Thoracic aorta endothelial cell (primary cell): ENCODE data around the gene KRTAP4-12. TPM values are rescaled to one million over a fixed set of nuclear protein-coding genes. Genes with fewer than 3 reads are reported as not detected.

Experiments
- total RNA-seq: library from RNA; depleted of rRNA; stranded (reverse); fragments of >200 nt; gene quantifications from 2 replicates; pipeline ENCODE4 v1.2.3, GENCODE V29; 2012

KRTAP4-12 gene
- total RNA-seq, result not detected in 2 replicates

GRCh38 chr17:41123991-41124371 lies at the start of gene KRTAP4-12:
Gene KRTAP4-12, minus strand, starts transcription at chr17:41124182. Its CDS starts 60 bp downstream, at chr17:41124122.

DNA sequence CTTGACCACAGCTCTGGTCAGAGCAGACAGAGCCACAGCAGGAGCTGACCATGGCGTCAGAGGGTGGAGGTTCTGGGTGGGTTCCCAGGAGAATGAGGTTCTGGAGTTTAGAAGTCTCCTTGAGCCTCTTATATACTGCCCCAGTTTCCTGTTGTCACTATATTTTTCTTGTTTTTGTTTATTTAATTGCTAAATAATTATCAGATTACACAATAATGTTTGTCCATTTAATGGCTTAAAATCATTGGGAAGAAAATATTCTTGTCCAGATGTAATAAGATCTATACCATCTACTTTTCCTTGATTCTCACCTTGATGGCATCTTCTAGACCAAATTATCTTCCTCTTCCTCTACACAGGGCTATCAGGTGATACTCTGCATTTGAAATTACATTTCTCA lies 44.1 kb upstream of the KRTAP4-12 start, which contains the start of gene KRTAP4-3:
KRTAP4-3 (minus strand) TSS at position 101 of the 400 bp plus-strand sequence; CDS start at position 52, 49 bp downstream.

DNA sequence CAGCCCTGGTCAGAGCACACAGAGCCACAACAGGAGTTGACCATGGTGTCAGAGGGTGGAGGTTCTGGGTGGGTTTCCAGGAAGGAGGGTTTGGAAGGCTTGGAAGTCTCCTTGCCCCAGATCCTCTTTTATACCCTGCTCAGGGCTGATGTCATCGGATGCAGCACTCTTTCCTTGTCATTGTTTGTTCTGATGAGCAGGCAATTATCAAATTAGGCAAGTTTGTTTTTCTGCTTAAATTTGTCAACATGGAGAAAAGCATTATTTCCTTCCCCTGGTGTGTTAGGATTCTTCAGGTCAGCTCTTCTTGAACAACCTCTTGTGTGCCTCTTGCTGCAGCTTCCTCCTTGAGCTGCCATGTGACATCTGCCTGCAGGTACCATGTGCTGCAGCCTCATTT lies 36.7 kb upstream of the KRTAP4-12 start, which contains the start of gene KRTAP4-4:
KRTAP4-4 (minus strand) TSS at position 101 of the 400 bp plus-strand sequence; CDS start at position 44, 57 bp downstream.

DNA sequence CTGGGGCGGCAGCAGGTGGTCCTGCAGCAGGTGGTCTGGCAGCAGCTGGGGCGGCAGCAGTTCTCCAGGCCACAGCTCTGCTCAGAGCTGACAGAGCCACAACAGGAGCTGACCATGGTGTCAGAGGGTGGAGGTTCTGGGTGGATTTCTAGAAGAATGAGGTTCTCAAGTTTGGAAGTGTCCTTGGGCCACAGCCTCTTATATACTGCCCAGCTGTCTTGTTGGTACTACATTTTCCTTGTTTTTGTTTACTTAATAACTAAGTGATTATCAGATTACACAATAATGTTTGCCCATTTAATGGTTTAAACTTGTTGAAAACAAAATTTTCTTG lies 25.6 kb upstream of the KRTAP4-12 start, which contains the start of gene KRTAP4-5:
KRTAP4-5 (minus strand) TSS at position 174 of the 334 bp plus-strand sequence; CDS start at position 116, 58 bp downstream.

DNA sequence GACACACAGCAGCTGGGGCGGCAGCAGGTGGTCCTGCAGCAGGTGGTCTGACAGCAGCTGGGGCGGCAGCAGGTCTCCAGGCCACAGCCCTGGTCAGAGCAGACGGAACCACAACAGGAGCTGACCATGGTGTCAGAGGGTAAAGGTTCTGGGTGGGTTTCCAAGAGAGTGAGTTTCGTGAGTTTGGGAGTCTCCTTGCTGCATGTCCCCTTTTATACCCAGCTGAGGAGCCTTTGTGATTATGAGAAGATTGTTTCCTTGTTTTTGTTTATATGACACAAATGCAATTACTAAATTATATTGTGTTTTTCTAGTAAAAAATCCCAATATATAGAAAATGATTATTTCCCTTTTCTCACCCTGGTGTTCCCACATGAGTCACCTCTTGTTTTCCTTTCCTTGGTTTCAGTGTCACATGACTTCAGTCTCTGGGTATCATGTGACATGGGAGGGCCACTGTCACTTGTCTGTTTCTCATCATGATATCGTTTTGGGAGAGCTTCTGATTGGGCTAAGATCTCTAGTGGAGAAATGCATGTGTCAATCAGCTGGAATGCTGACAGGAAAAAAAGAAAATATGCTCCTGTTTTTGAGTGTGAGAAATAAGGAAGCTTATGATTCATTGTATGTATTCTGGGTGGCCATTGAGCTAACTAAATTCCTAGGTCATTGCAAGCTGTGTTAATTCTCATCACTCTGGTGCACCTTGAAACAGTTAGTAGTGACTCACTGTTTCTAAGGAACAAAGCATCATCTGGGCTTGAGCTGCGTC lies 16.6 kb upstream of the KRTAP4-12 start, which contains the start of gene KRTAP4-6:
KRTAP4-6 (minus strand) TSS at position 185 of the 772 bp plus-strand sequence; CDS start at position 128, 57 bp downstream.

GRCh38 chr17:41117846-41118386 lies 6.1 kb downstream of the KRTAP4-12 start, which contains the start of gene KRTAP4-11:
Gene KRTAP4-11, minus strand, starts transcription at chr17:41118373. Its CDS starts 58 bp downstream, at chr17:41118315.

GRCh38 chr17:41105347-41105746 lies 18.6 kb downstream of the KRTAP4-12 start, which contains the start of gene KRTAP4-9:
Gene KRTAP4-9, plus strand, starts transcription at chr17:41105389. Its CDS starts 0 bp downstream, at chr17:41105389.

DNA sequence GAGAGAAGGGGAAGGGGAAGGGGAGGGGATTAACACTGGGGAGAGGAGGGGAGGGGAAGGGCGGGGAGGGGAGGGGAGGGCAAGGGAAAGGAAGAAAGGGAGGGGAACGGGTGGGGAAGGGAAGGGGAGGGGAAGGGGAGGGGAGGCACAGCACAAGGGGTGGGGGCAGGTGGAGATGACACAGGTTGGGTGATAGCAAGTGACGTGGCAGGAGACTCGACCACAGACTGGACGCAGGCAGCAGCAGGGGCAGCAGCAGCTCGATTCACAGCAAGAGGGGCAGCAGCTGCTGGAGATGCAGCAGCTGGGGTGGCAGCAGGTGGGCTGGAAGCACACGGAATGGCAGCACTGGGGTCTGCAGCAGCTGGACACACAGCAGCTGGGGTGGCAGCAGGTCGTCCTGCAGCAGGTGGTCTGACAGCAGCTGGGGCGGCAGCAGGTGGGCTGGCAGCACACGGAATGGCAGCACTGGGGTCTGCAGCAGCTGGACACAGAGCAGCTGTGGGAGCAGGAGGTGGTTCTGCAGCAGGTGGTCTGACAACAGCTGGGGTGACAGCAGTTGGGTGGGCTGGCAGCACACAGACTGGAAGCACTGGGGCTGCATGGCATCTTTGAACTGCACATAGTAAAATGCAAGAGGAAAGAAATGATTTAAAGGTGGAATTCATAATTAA lies 22.3 kb downstream of the KRTAP4-12 start, which contains the start of gene KRTAP4-16:
KRTAP4-16 (minus strand) TSS at position 624 of the 674 bp plus-strand sequence; CDS start at position 624, 0 bp downstream.

DNA sequence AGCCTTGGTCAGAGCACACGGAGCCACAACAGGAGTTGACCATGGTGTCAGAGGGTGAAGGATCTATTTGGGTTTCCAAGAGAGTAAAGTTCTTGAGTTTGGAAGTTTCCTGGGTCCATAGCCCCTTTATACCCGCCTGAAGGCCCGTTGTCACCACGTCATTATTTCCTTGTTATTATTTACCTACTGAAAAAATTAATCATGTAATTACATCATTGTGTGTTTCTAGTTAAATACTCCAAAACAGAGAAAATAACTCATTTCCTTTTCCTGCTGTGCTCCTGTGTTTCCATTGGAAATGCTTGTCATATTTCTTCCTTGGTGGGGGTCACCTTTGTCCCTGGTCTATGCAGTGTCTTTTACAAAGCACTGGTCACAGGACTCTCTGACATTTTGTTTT lies 25.9 kb downstream of the KRTAP4-12 start, which contains the start of gene KRTAP4-8:
KRTAP4-8 (minus strand) TSS at position 101 of the 400 bp plus-strand sequence; CDS start at position 43, 58 bp downstream.

DNA sequence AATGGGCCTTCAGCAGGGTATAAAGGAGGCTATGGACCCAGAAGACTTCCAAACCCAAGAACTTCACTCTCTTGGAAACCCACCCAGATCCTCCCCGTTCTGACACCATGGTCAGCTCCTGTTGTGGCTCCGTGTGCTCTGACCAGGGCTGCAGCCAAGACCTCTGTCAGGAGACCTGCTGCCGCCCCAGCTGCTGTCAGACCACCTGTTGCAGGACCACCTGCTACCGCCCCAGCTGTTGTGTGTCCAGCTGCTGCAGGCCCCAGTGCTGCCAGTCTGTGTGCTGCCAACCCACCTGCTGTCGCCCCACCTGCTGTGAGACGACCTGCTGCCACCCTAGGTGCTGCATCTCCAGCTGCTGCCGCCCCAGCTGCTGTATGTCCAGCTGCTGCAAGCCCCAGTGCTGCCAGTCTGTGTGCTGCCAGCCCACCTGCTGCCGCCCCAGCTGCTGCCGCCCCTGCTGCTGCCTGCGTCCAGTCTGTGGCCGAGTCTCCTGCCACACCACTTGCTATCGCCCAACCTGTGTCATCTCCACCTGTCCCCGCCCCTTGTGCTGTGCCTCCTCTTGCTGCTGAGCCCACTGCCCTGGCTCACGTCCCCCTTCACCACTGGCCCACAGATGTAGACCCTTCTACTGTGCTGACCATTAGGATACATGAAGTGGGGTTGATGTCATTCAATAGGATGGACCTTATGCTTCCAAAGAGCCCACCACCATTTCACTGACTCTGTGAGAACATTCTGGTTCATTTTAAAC lies 39.7 kb downstream of the KRTAP4-12 start, which contains the start of gene KRTAP4-7:
KRTAP4-7 (plus strand) TSS at position 51 of the 757 bp plus-strand sequence; CDS start at position 108, 57 bp downstream.

Other genes with a start within 250 kb of the KRTAP4-12 start
- gene KRT20, start 238.9 kb downstream of the KRTAP4-12 start, total RNA-seq, result not detected in 2 replicates
- not detected in 2 replicates for gene KRT23, start 186.5 kb downstream of the KRTAP4-12 start, total RNA-seq
- gene KRT39, start 157.2 kb downstream of the KRTAP4-12 start, total RNA-seq, result not detected in 2 replicates
- not detected in 2 replicates for gene KRT40, start 139.9 kb downstream of the KRTAP4-12 start, total RNA-seq
- gene KRTAP3-3, start 130.0 kb downstream of the KRTAP4-12 start, total RNA-seq, result not detected in 2 replicates
- not detected in 2 replicates for gene KRTAP3-2, start 124.3 kb downstream of the KRTAP4-12 start, total RNA-seq
- not detected in 2 replicates for gene KRTAP3-1, start 115.1 kb downstream of the KRTAP4-12 start, total RNA-seq
- not detected in 2 replicates for gene KRTAP1-5, start 97.0 kb downstream of the KRTAP4-12 start, total RNA-seq
- gene KRTAP1-4, start 94.0 kb downstream of the KRTAP4-12 start, total RNA-seq, result not detected in 2 replicates
- gene KRTAP1-3, start 89.3 kb downstream of the KRTAP4-12 start, total RNA-seq, result not detected in 2 replicates
- not detected in 2 replicates for gene KRTAP1-1, start 82.7 kb downstream of the KRTAP4-12 start, total RNA-seq
- gene KRTAP2-1, start 76.9 kb downstream of the KRTAP4-12 start, total RNA-seq, result not detected in 2 replicates
- not detected in 2 replicates for gene KRTAP2-2, start 69.0 kb downstream of the KRTAP4-12 start, total RNA-seq
- not detected in 2 replicates for gene KRTAP2-3, start 64.1 kb downstream of the KRTAP4-12 start, total RNA-seq
- gene KRTAP2-4, start 58.3 kb downstream of the KRTAP4-12 start, total RNA-seq, result not detected in 2 replicates
- not detected in 2 replicates for gene KRTAP4-7, start 40.0 kb downstream of the KRTAP4-12 start, total RNA-seq
- not detected in 2 replicates for gene KRTAP4-8, start 26.0 kb downstream of the KRTAP4-12 start, total RNA-seq
- gene KRTAP4-16, start 22.0 kb downstream of the KRTAP4-12 start, total RNA-seq, result not detected in 2 replicates
- not detected in 2 replicates for gene KRTAP4-9, start 18.8 kb downstream of the KRTAP4-12 start, total RNA-seq
- not detected in 2 replicates for gene KRTAP4-11, start 5.8 kb downstream of the KRTAP4-12 start, total RNA-seq
- gene KRTAP4-6, start 16.4 kb upstream of the KRTAP4-12 start, total RNA-seq, result not detected in 2 replicates
- gene KRTAP4-5, start 25.6 kb upstream of the KRTAP4-12 start, total RNA-seq, result not detected in 2 replicates
- gene KRTAP4-4, start 36.6 kb upstream of the KRTAP4-12 start, total RNA-seq, result not detected in 2 replicates
- gene KRTAP4-3, start 44.0 kb upstream of the KRTAP4-12 start, total RNA-seq, result not detected in 2 replicates
- not detected in 2 replicates for gene KRTAP4-2, start 54.0 kb upstream of the KRTAP4-12 start, total RNA-seq
- gene KRTAP4-1, start 60.7 kb upstream of the KRTAP4-12 start, total RNA-seq, result not detected in 2 replicates
- not detected in 2 replicates for gene KRTAP9-1, start 65.7 kb upstream of the KRTAP4-12 start, total RNA-seq
- gene KRTAP9-2, start 102.5 kb upstream of the KRTAP4-12 start, total RNA-seq, result not detected in 2 replicates
- gene KRTAP9-3, start 108.3 kb upstream of the KRTAP4-12 start, total RNA-seq, result not detected in 2 replicates
- not detected in 2 replicates for gene KRTAP9-8, start 113.8 kb upstream of the KRTAP4-12 start, total RNA-seq
- gene KRTAP9-4, start 125.5 kb upstream of the KRTAP4-12 start, total RNA-seq, result not detected in 2 replicates
- gene KRTAP9-9, start 131.2 kb upstream of the KRTAP4-12 start, total RNA-seq, result not detected in 2 replicates
- gene KRTAP9-6, start 141.2 kb upstream of the KRTAP4-12 start, total RNA-seq, result not detected in 2 replicates
- not detected in 2 replicates for gene KRTAP9-7, start 151.5 kb upstream of the KRTAP4-12 start, total RNA-seq
- not detected in 2 replicates for gene KRTAP29-1, start 178.7 kb upstream of the KRTAP4-12 start, total RNA-seq
- gene KRTAP16-1, start 185.1 kb upstream of the KRTAP4-12 start, total RNA-seq, result not detected in 2 replicates
- gene KRTAP17-1, start 191.5 kb upstream of the KRTAP4-12 start, total RNA-seq, result not detected in 2 replicates
- not detected in 2 replicates for gene KRT33A, start 226.6 kb upstream of the KRTAP4-12 start, total RNA-seq
- gene KRT33B, start 245.6 kb upstream of the KRTAP4-12 start, total RNA-seq, result not detected in 2 replicates